C4-2B (cell line): Measurements from ENCODE around the gene ZNF205.

Experiments used
- CTCF ChIP-seq: fragments of 450-650 bp; conservative IDR thresholded peaks from 2 replicates; pipeline ENCODE4 v1.5.1; 2017; ENCODE audit warnings: mild to moderate bottlenecking
- ZFX ChIP-seq: fragments of 450-650 bp; IDR thresholded peaks from 2 replicates; pipeline ENCODE4 v1.6.1; 2017

GRCh38 chr16:3123986-3124886 is 11.8 kb downstream of the ZNF205 start:
- TF ChIP-seq CTCF (peak; percentile 40; the same call in 1 of the 2 replicates), ZFX (no peak)
